H1 (cell line): Measurements from ENCODE around the gene ICAM5. TPM values are rescaled to one million over a fixed set of nuclear protein-coding genes. Genes with fewer than 3 reads are reported as not detected.
A peak's percentile ranks its signal among the peaks of the same experiment; 100 is the strongest.

Experiments used
- CTCF ChIA-PET: fragments of 300-600 bp; sonication (Branson Sonifier 250); formaldehyde crosslinking; loops from one replicate; lab custom pipeline; 2021; ENCODE audit not compliant: partially characterized antibody; lab: Charles Lee
- POLR2A ChIA-PET: fragments of 300-600 bp; sonication (Branson Sonifier 250); formaldehyde crosslinking; loops from one replicate; lab custom pipeline; 2021; ENCODE audit warnings: inconsistent platforms; ENCODE audit not compliant: partially characterized antibody; lab: Charles Lee
- DNase-seq, 2 experiments: peaks; one replicate each; pipeline versions ENCODE4 v3.0.0 to v3.0.0-alpha.2; 2010 to 2022; ENCODE audit warnings: low spot score in 2 of 2, low read depth in 1 of 2, mixed read lengths in 1 of 2
- FAIRE-seq: peaks from 2 replicates; lab custom pipeline; 2011; peaks lifted over from hg19 to GRCh38; lab: Jason Lieb, UNC
- H2AFZ ChIP-seq: 2 replicates; pipeline ENCODE4 v1.8.1; 2012; ENCODE audit warnings: low read length, inconsistent platforms
- H2AK5ac ChIP-seq: 2 replicates; pipeline ENCODE4 v1.6.1; 2013; ENCODE audit warnings: low read depth, low read length
- H2BK120ac ChIP-seq: replicated peaks from 2 replicates; pipeline ENCODE3; 2013; ENCODE audit warnings: low read depth, low read length, inconsistent platforms
- H2BK12ac ChIP-seq: 2 replicates; pipeline ENCODE4 v1.6.1; 2013; ENCODE audit warnings: low read depth, low read length
- H2BK15ac ChIP-seq: 2 replicates; pipeline ENCODE4 v1.6.1; 2013; ENCODE audit warnings: low read length
- H2BK20ac ChIP-seq: 2 replicates; pipeline ENCODE4 v1.6.1; 2013; ENCODE audit warnings: low read length
- H2BK5ac ChIP-seq: 2 replicates; pipeline ENCODE4 v1.6.1; 2013; ENCODE audit warnings: low read depth, low read length
- H3K14ac ChIP-seq: 2 replicates; pipeline ENCODE4 v1.6.1; 2013; ENCODE audit warnings: inconsistent platforms; ENCODE audit not compliant: insufficient read length
- H3K18ac ChIP-seq: 2 replicates; pipeline ENCODE4 v1.6.1; 2013; ENCODE audit warnings: low read length; ENCODE audit errors: extremely low read depth
- H3K23ac ChIP-seq: 2 replicates; pipeline ENCODE4 v1.6.1; 2013; ENCODE audit warnings: inconsistent platforms; ENCODE audit not compliant: insufficient read length
- H3K23me2 ChIP-seq: 2 replicates; pipeline ENCODE4 v1.6.1; 2013; ENCODE audit warnings: low read depth, low read length
- H3K27ac ChIP-seq: 2 replicates; pipeline ENCODE4 v1.6.1; 2011; ENCODE audit warnings: low read depth, low read length, inconsistent platforms
- H3K27me3 ChIP-seq, 4 experiments: replicated peaks in 1 of 4; 1 replicate in 1 of 4; 2 replicates in 3 of 4; pipeline versions ENCODE4 v1.6.1 to v1.8.1; 2011 to 2013; ENCODE audit warnings: low read length in 3 of 4, mild to moderate bottlenecking in 3 of 4, inconsistent platforms in 2 of 4, mixed read lengths in 2 of 4, moderate library complexity in 1 of 4; ENCODE audit not compliant: control insufficient read depth in 3 of 4, insufficient read depth in 3 of 4; ENCODE audit errors: extremely low read depth in 1 of 4
- H3K36me3 ChIP-seq, 4 experiments: 2 replicates each; pipeline versions ENCODE4 v1.6.1 to v1.8.1; 2011 to 2013; ENCODE audit warnings: mild to moderate bottlenecking in 4 of 4, low read length in 3 of 4, moderate library complexity in 2 of 4, control low read depth in 1 of 4, inconsistent platforms in 1 of 4; ENCODE audit not compliant: insufficient read depth in 4 of 4, control insufficient read depth in 2 of 4
- H3K4ac ChIP-seq: replicated peaks from 2 replicates; pipeline ENCODE3; 2013; ENCODE audit warnings: low read length, low read depth, mixed read lengths, inconsistent platforms; ENCODE audit not compliant: insufficient read length
- H3K4me1 ChIP-seq, 4 experiments: replicated peaks in 1 of 4; 1 replicate in 1 of 4; 2 replicates in 3 of 4; pipeline versions ENCODE4 v1.6.1 to v1.8.1; 2011 to 2013; ENCODE audit warnings: low read length in 3 of 4, inconsistent platforms in 2 of 4, mixed read lengths in 1 of 4; ENCODE audit not compliant: insufficient read depth in 4 of 4, control insufficient read depth in 3 of 4
- H3K4me2 ChIP-seq, 2 experiments: 2 replicates each; pipeline versions ENCODE4 v1.6.1 to v1.8.1; 2011 to 2013; ENCODE audit warnings: low read depth in 2 of 2, low read length in 2 of 2, control low read depth in 1 of 2, inconsistent platforms in 1 of 2, mild to moderate bottlenecking in 1 of 2; ENCODE audit not compliant: insufficient read depth in 1 of 2
- H3K4me3 ChIP-seq, 4 experiments: fragments of 200-600, 300-600 bp in 1 of 4; sonication (generic), shearing (Covaris generic), sonication (Bioruptor Twin) in 1 of 4; 2 replicates each; pipeline versions ENCODE4 v1.5.1 to v1.8.1; 2011 to 2016; ENCODE audit warnings: low read length in 4 of 4, low read depth in 3 of 4, control low read depth in 2 of 4, inconsistent platforms in 2 of 4, mild to moderate bottlenecking in 2 of 4, mixed read lengths in 1 of 4, moderate library complexity in 1 of 4; ENCODE audit not compliant: insufficient read depth in 2 of 4; ENCODE audit errors: extremely low read depth in 1 of 4
- H3K56ac ChIP-seq: replicated peaks from 2 replicates; pipeline ENCODE3; 2013; ENCODE audit warnings: low read depth, mild to moderate bottlenecking, mixed read lengths, low read length, inconsistent platforms; ENCODE audit not compliant: insufficient read length
- H3K79me1 ChIP-seq: 2 replicates; pipeline ENCODE4 v1.6.1; 2013; ENCODE audit warnings: low read depth, low read length, control low read depth
- H3K79me2 ChIP-seq, 2 experiments: 2 replicates each; pipeline versions ENCODE4 v1.6.1 to v1.8.1; 2012 to 2013; ENCODE audit warnings: low read length in 2 of 2, mild to moderate bottlenecking in 2 of 2, inconsistent platforms in 1 of 2; ENCODE audit not compliant: insufficient read depth in 2 of 2, control insufficient read depth in 1 of 2
- H3K9ac ChIP-seq, 4 experiments: replicated peaks in 1 of 4; 1 replicate in 1 of 4; 2 replicates in 3 of 4; pipeline versions ENCODE4 v1.6.1 to v1.8.1; 2011 to 2013; ENCODE audit warnings: low read depth in 3 of 4, low read length in 3 of 4, control low read depth in 2 of 4, mild to moderate bottlenecking in 2 of 4, moderate library complexity in 2 of 4, inconsistent platforms in 1 of 4; ENCODE audit errors: extremely low read depth in 1 of 4
- H3K9me3 ChIP-seq, 2 experiments: 2 replicates each; pipeline versions ENCODE4 v1.6.1 to v1.8.1; 2012 to 2013; ENCODE audit warnings: mild to moderate bottlenecking in 2 of 2, moderate library complexity in 2 of 2, control low read depth in 1 of 2, inconsistent platforms in 1 of 2, low read depth in 1 of 2, low read length in 1 of 2, mixed read lengths in 1 of 2; ENCODE audit not compliant: insufficient read depth in 2 of 2
- H4K20me1 ChIP-seq, 2 experiments: replicated peaks in 1 of 2; 2 replicates each; pipeline versions ENCODE3 to v1.8.1; 2011 to 2013; ENCODE audit warnings: inconsistent platforms in 2 of 2, low read length in 2 of 2, mild to moderate bottlenecking in 1 of 2; ENCODE audit not compliant: insufficient read depth in 2 of 2, control insufficient read depth in 1 of 2
- H4K5ac ChIP-seq: 2 replicates; pipeline ENCODE4 v1.6.1; 2013; ENCODE audit warnings: low read length, low read depth, mixed read lengths, inconsistent platforms; ENCODE audit not compliant: insufficient read length
- H4K8ac ChIP-seq: 2 replicates; pipeline ENCODE4 v1.8.0; 2013; ENCODE audit warnings: mild to moderate bottlenecking, moderate library complexity, low read length, inconsistent platforms; ENCODE audit not compliant: insufficient read depth; ENCODE audit errors: extremely low read depth
- H4K91ac ChIP-seq: replicated peaks from 2 replicates; pipeline ENCODE3; 2013; ENCODE audit warnings: low read length, mixed read lengths, inconsistent platforms; ENCODE audit not compliant: insufficient read length
- CEBPB ChIP-seq: IDR thresholded peaks from 2 replicates; pipeline ENCODE4 v1.6.1; 2012; ENCODE audit warnings: low read depth, low read length
- EZH2 ChIP-seq: fragments of 200-600 bp; sonication (generic); IDR thresholded peaks from 2 replicates; pipeline ENCODE4 v1.7.1; 2012; ENCODE audit warnings: low read depth, mild to moderate bottlenecking, moderate library complexity, low read length, inconsistent platforms; ENCODE audit not compliant: severe bottlenecking
- FOSL1 ChIP-seq: IDR thresholded peaks from 2 replicates; pipeline ENCODE4 v1.6.1; 2011; ENCODE audit warnings: mild to moderate bottlenecking, low read depth, low read length, moderate library complexity; ENCODE audit not compliant: insufficient read depth
- RBBP5 ChIP-seq: IDR thresholded peaks from 2 replicates; pipeline ENCODE4 v1.7.1; 2012; ENCODE audit warnings: low read depth, mild to moderate bottlenecking, inconsistent platforms, low read length, moderate library complexity, borderline replicate concordance
- SUZ12 ChIP-seq: fragments of 200-600 bp; sonication (generic); IDR thresholded peaks from 2 replicates; pipeline ENCODE4 v1.6.1; 2012; ENCODE audit warnings: mild to moderate bottlenecking, inconsistent platforms, low read length, moderate library complexity, mixed read lengths
- TAF7 ChIP-seq: optimal IDR thresholded peaks from 2 replicates; pipeline ENCODE3; 2011; ENCODE audit warnings: low read depth, mild to moderate bottlenecking, inconsistent platforms, low read length, moderate library complexity, borderline replicate concordance
- WGBS, 2 experiments: shearing (Covaris generic) in 1 of 2; methylation state at CpG; one replicate each; pipeline versions ENCODE4 v1.1.6 to v1.1.7; 2013 to 2015; ENCODE audit warnings: low lambda C conversion rate in 2 of 2, mixed read lengths in 2 of 2, inconsistent platforms in 1 of 2, low coverage in 1 of 2, missing lambda C conversion rate in 1 of 2; ENCODE audit not compliant: insufficient replicate concordance in 2 of 2, insufficient coverage in 1 of 2, insufficient read length in 1 of 2; ENCODE audit errors: extremely low coverage in 1 of 2, missing lambda C conversion rate in 1 of 2; 5-methylcytosine and 5-hydroxymethylcytosine counted together
- polyA plus RNA-seq, 7 experiments: library from polyadenylated mRNA; depleted of rRNA in 3 of 7; stranded (reverse) in 5 of 7; unstranded in 2 of 7; fragments of >200 nt in 5 of 7; fragments of 200-250 nt in 2 of 7; gene quantifications; 1 replicate in 5 of 7; 2 replicates in 1 of 7; 4 replicates in 1 of 7; pipeline versions ENCODE4 v1.2.1 to v1.2.3, GENCODE V29; 2011 to 2013; ENCODE audit warnings: missing spikeins in 2 of 7, mixed read lengths in 2 of 7
- total RNA-seq: library from RNA; stranded (reverse); fragmentation: NEBNext Ultra II Directional; extraction: Animal tissue kit (Norgen Biotek cat#: 25700); gene quantifications from 2 replicates; pipeline ENCODE4 v1.2.1, GENCODE V29; 2021
- TF ChIP-seq, protein P1 (sequence below), 3 experiments: IDR thresholded peaks; 1 replicate in 2 of 3; 2 replicates in 1 of 3; pipeline versions ENCODE4 v1.5.1 to v1.6.1; 2011; ENCODE audit warnings: low read length in 3 of 3, mild to moderate bottlenecking in 3 of 3, inconsistent platforms in 2 of 3, low read depth in 1 of 3, moderate library complexity in 1 of 3; ENCODE audit not compliant: insufficient read depth in 1 of 3; ENCODE audit errors: control extremely low read depth in 1 of 3
- TF ChIP-seq, protein P2 (sequence below): IDR thresholded peaks from 2 replicates; pipeline ENCODE4 v1.6.1; 2012; ENCODE audit warnings: inconsistent platforms

ICAM5 gene
- total and polyA plus RNA-seq, 2 of the 8 experiments (the other 6 are each of a cell fraction or from before 2014, with no cell fraction given): 3.9 to 4.8 TPM

DNA sequence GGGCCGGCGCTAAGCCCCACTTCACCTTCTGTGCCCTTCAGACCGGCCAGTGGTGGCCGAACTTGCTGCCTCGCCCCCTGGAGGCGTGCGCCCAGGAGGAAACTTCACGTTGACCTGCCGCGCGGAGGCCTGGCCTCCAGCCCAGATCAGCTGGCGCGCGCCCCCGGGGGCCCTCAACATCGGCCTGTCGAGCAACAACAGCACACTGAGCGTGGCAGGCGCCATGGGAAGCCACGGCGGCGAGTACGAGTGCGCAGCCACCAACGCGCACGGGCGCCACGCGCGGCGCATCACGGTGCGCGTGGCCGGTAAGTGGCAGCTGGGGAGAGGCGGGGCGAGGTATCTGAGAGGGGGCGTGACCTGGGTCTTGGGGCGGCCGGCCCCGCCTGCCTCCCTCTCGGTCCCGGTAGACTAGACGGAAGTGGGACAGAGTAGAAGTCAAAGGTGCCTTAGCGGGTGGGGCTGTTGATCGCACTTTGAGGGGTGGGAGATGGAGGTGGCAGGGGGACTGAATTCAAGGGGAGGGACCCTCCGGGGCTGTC, 5.6 kb downstream of the ICAM5 start:
- H3K4me1 ChIP-seq: peaks cover 0 to 34% (median 16%) of the 10 kb centered on the region in 4 experiments; a peak in 6 of 7 replicates
- 12% methylated on average over 48 of the region's 48 CpGs; no CpG with 5 or more reads in 1 of the 2 experiments for WGBS, 2 experiments
- FAIRE-seq (no peak), DNase-seq (peak in 1 of 2 experiments; percentile 74)
- no peak overlapping the region for H2AK5ac ChIP-seq
- H4K5ac ChIP-seq: no peak overlapping the region
- H3K23ac ChIP-seq: no peak overlapping the region
- H3K9me3 ChIP-seq: no peaks in the 10 kb centered on the region
- H2BK120ac ChIP-seq: no peak overlapping the region
- peaks cover 23% of the 10 kb centered on the region; the same call in 1 of the 2 replicates for H3K23me2 ChIP-seq
- H3K4me2 ChIP-seq: peak overlapping the region; percentile 84 to 88
- H2BK5ac ChIP-seq: no peak overlapping the region
- H4K20me1 ChIP-seq: peaks cover 0 to 23% of the 10 kb centered on the region in 2 experiments
- H4K8ac ChIP-seq: no peak overlapping the region
- POLR2A ChIA-PET: interaction anchor here (1.0 to 1.9 kb wide), 6 partner anchors 9 to 35 kb away, joined by 3 to 8 read pairs (median 5); partner anchors contain the start of genes FDX2, ICAM1 and ICAM4
- H3K79me2 ChIP-seq: no peaks in the 10 kb centered on the region
- H3K36me3 ChIP-seq: no peaks in the 10 kb centered on the region
- no peak overlapping the region for H2BK20ac ChIP-seq
- 0 out of 2 replicates have a peak overlapping the region, but pooled peaks have one; percentile 30 for H2AFZ ChIP-seq
- no peak overlapping the region for H3K14ac ChIP-seq
- no peak overlapping the region for H3K56ac ChIP-seq
- H3K27ac ChIP-seq: no peak overlapping the region
- no peak overlapping the region for H2BK15ac ChIP-seq
- no peak overlapping the region for H3K4ac ChIP-seq
- no peaks in the 10 kb centered on the region for H3K79me1 ChIP-seq
- no peak overlapping the region for H4K91ac ChIP-seq
- H2BK12ac ChIP-seq: 0 out of 2 replicates have a peak overlapping the region, but pooled peaks have one; percentile 9
- no peak overlapping the region for H3K9ac ChIP-seq
- peak overlapping the region; percentile 19 to 59 (median 40); a peak in 7 of 8 replicates for H3K4me3 ChIP-seq
- H3K27me3 ChIP-seq: peaks cover 42 to 68% (median 64%) of the 10 kb centered on the region in 4 experiments
- H3K18ac ChIP-seq: no peak overlapping the region; the same call in 1 of the 2 replicates
- CTCF ChIA-PET: interaction anchor here (0.7 to 2.2 kb wide), 10 partner anchors 11 to 121 kb away, joined by 3 to 15 read pairs (median 5); partner anchors contain the start of gene ICAM1
- TF ChIP-seq CEBPB (no peak), FOSL1 (no peak), TAF7 (no peak), RBBP5 (no peak; the same call in 1 of the 2 replicates), SUZ12 (peak; percentile 60; the same call in 1 of the 2 replicates), EZH2 (peak; percentile 65)
- TF ChIP-seq, protein P1, sequence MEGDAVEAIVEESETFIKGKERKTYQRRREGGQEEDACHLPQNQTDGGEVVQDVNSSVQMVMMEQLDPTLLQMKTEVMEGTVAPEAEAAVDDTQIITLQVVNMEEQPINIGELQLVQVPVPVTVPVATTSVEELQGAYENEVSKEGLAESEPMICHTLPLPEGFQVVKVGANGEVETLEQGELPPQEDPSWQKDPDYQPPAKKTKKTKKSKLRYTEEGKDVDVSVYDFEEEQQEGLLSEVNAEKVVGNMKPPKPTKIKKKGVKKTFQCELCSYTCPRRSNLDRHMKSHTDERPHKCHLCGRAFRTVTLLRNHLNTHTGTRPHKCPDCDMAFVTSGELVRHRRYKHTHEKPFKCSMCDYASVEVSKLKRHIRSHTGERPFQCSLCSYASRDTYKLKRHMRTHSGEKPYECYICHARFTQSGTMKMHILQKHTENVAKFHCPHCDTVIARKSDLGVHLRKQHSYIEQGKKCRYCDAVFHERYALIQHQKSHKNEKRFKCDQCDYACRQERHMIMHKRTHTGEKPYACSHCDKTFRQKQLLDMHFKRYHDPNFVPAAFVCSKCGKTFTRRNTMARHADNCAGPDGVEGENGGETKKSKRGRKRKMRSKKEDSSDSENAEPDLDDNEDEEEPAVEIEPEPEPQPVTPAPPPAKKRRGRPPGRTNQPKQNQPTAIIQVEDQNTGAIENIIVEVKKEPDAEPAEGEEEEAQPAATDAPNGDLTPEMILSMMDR (IDR thresholded peaks at IDR 0.05; ENCODE audit: control extremely low read depth in 1 of 3, insufficient read depth in 1 of 3, low read depth in 1 of 3, low read length in 3 of 3): peak in 2 of 3 experiments; percentile 16 to 28; a peak in 3 of 4 replicates
- TF ChIP-seq, protein P2, sequence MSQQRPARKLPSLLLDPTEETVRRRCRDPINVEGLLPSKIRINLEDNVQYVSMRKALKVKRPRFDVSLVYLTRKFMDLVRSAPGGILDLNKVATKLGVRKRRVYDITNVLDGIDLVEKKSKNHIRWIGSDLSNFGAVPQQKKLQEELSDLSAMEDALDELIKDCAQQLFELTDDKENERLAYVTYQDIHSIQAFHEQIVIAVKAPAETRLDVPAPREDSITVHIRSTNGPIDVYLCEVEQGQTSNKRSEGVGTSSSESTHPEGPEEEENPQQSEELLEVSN: 0 out of 2 replicates have a peak, but pooled peaks have one; percentile 32
